Body of pancreas (tissue), 4 donors: ENCODE results near the gene EPB41L3.

Experiments used
- CTCF ChIP-seq, 7 experiments: fragments of 450-650 bp in 4 of 7; fragments of 200-600 bp in 3 of 7; sonication (generic) in 3 of 7; IDR thresholded peaks; one replicate each; pipeline ENCODE4 v1.5.1; 2016 to 2019; ENCODE audit warnings: antibody characterized with exemption in 7 of 7
- POLR2A ChIP-seq, 3 donors: fragments of 450-650 bp; IDR thresholded peaks; one replicate each; pipeline ENCODE4 v1.6.1; 2016; ENCODE audit warnings: antibody characterized with exemption in 3 of 3, mild to moderate bottlenecking in 2 of 3

GRCh38 chr18:5416112-5416511 lies 127.7 kb downstream of the EPB41L3 start:
- TF ChIP-seq CTCF (IDR thresholded peaks at IDR 0.05) (no peak), POLR2A (IDR thresholded peaks at IDR 0.05) (no peak)
